ENCODE measurements around the gene GPR37.

GPR37 gene

DNA sequence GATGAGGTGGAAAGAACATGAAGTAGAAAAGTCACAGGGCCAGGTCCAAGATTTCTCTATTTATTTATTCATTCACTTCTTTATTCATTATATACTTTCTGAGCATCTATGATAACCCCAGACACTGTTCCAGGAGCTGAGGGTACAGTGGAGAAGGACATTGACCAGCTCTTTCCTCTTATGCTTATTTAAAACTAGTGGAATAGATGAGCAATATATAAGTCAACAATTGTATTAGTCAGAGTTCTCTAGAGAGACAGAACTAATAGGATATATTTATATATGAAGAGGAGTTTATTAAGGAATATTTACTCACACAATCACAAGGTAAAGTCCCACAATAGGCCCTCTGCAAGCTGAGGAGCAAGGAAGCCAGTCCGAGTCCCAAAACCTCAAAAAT, 15.0 kb upstream of the GPR37 start:
- no peak for DNase-seq (ENCODE audit: low read depth)

DNA sequence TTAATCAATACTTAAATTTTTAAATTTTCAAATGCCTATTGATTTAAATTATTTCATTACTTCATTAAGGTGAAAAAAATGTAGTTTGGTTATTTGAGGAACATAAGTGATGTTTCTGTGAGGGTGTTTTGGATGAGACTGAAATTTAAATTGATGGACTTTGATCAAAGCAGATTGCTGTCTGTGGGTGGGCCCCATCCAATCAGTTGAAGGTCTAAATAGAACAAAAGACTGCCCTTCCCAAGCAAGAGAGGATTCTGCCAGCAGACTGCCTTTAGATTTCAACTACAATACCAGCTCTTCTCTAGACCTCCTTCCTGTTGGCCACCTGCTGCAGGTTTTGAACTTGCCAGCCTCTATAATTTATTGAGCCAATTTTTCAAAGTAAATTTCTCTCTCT, 14.5 kb upstream of the GPR37 start:
- no peak for DNase-seq (ENCODE audit: low read depth)

DNA sequence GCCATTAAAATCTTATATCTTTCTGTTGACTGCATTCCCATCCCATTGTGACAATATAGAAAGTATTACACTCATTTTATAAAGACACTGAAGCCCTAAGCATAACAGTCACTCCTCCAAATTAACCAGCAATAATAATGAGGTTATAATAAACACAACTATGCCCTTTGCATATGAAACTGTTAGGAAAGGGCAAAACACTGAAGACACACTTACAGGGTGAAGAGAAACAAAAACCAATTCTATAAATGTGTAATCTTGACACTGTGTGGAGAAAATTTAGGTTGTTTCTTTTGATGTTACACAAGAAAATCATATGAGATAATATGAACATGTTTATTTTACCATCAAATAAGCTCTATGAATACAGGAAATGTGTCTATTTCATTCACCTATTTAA, 14.0 kb upstream of the GPR37 start:
- no peak for DNase-seq (ENCODE audit: low read depth)

DNA sequence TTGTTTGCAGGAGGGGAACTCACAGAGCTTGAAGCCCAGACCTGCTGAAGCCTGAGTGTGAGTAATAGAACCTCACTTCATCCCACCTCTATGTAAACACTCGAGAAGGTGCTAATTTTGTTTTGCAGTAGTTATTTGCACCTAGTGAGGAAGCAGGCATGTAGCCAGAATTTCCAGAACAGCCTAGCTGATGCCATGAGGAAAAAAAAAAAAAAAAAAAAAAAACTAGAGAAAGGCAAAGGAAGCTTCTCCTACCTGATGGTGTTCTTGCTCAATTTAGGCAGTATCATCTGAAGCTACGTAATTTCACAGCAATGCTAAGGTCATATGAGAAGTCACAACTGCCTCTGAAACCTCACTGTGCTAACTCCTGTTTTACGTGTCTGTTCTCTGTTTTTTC, 13.6 kb upstream of the GPR37 start:
- DNase-seq (ENCODE audit: low read depth) = no peak

DNA sequence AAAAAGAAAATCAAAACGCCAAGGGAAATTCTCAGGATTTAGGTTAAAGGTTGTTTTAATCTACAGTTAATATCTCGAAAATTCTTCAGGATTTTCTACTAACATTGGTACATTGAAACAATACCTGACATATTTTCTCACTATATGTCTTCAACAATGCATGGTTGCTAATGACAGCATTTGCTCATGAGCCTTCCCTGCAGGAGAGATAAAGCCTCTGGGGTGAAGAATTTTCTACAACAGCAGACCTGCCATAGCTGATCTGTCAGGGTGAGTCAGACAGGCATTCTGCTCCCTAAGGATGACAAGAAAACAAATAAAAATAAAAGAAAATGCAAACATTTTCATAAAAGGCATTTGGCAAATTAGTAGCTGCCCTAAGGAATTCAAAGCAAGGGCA, 11.7 kb upstream of the GPR37 start:
- DNase-seq (ENCODE audit: low read depth) = no peak

DNA sequence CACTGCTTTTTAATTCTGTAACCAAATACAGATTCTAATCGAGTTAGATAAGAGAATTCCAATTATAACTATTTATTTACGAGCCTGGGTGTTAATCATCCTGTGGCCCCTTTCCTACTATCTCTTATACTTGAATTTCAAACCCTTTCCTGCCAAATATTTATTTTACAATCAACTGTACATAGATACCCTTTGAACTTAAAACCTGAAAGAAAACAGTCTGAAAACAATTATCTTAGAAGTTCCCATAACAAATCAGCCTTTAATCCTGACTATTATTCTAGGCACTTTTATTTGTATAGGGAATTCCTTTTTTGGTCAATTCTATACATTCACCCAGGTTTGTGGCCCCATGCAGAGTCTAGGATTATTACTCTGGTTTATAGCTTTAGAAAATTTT, 10.6 kb upstream of the GPR37 start:
- no peak for DNase-seq (ENCODE audit: low read depth)

DNA sequence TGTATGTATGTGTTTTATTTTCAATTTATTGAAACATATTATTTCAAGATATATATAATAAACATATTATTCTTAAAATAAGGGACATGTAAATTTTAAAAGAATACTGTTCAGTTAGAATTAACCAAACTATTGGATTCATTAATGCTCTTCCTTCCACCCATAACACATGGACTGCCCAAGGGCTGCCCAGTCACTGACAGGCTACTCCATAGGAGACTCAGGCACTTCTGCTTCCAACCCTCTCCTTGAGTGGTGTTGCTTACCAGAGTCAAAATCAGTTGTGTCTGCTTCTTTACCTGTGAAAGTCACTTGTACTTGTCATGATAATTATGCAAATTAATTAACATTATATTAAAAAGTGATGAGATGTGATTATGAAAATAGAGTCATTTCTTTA, 9.8 kb upstream of the GPR37 start:
- DNase-seq (ENCODE audit: low read depth) = no peak

DNA sequence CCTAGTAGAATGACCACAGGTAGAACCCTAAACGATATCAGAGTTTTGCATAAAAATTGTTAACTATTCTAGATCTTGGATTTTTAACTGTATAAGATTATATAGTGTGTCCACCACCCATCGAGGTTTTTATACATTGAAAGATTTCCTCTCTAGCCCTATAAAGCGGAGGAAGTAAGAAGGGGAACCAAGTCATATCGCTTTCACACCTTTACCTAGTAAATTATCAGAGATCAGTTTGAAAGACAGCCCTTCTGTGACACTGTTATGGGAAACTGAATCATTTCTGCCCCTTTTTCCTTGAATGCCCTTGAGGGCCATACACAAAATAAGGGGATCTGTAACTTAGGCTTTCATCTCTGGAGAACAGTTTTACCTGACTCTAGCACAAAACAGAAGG, 8.3 kb upstream of the GPR37 start:
- DNase-seq (ENCODE audit: low read depth) = no peak

DNA sequence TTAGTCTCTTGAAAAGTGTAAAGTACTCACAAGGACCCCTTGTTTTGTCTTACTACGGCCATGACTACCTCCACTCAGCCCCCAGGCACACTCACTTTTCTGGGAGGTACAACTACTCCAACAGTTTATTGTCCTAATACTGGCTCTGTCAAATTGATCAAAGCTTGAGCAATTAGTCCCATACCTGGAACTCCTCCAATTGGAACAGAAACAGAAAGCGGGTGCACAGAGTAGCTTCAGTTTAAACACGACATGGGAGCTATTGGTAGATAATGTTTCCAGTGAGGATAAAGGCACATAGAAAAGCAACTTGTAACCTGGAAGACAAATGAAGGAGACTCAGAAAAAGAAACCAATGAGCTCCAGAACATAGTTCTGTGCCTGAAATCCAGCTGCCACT, 7.7 kb upstream of the GPR37 start:
- DNase-seq (ENCODE audit: low read depth) = no peak

DNA sequence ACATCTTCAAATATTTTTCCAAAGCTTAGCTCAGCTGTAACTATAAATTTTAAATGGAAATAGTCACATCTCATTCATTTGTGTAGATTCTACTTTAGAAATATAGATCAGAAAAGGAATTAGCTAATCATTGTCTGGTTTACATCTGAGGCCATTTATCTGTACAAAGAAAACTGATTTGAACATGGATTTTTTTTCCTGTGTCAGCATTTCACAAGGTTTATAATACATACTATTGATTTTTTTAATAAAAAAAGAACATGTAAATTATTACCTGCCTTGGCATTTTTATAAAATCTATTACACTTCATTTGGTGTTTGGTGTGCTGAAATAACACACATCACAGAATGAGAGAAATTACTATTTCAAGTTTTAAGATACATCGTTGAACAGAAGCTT, 3.5 kb upstream of the GPR37 start:
- no peak for DNase-seq (ENCODE audit: low read depth)

DNA sequence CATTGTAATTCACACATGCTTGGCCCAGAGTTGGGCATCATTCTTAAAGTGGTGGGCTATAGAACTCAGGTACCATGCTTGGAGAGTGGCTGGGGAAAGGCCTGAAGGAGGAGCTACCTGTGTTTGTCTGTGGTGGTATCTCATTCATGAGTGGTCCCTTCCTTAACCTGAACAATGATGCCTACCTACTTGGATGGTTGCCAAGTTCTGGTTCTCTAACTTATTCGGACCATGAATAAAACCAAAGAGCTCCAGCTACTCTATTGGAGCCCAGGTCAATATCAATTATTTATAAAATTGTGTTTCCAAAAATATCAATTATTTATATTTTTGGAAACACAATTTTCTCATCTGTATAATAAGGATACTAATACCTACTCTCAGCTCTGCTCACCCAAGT, 2.9 kb upstream of the GPR37 start:
- DNase-seq (ENCODE audit: low read depth) = no peak

DNA sequence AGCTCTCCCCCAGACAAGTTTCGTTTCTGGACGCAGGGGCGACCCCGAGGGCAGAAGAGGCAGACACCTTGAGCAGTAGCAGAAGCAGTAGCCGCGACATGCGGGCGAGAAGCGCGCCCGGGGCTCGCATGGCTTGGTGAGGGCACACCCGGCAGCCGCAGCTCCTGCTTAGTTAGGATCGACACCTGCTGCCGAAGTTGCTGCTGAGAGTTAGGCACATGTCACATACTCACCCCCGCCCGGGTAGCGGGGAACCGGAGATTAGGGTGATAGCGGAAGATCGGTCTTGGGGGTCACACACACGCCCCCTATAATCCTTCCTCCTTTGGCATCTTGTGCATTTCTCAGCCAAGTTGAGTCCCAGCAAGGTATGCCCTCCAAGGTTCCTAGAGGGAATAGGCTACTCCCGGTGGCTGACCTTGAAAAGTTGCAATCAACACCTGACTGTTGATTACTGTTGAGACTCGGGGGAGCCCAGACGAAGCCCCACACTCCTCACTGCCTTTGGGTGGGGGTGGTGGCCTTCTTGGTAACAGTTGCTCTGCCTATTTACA, 668 bp downstream of the GPR37 start:
- no peak for DNase-seq (ENCODE audit: low read depth)

DNA sequence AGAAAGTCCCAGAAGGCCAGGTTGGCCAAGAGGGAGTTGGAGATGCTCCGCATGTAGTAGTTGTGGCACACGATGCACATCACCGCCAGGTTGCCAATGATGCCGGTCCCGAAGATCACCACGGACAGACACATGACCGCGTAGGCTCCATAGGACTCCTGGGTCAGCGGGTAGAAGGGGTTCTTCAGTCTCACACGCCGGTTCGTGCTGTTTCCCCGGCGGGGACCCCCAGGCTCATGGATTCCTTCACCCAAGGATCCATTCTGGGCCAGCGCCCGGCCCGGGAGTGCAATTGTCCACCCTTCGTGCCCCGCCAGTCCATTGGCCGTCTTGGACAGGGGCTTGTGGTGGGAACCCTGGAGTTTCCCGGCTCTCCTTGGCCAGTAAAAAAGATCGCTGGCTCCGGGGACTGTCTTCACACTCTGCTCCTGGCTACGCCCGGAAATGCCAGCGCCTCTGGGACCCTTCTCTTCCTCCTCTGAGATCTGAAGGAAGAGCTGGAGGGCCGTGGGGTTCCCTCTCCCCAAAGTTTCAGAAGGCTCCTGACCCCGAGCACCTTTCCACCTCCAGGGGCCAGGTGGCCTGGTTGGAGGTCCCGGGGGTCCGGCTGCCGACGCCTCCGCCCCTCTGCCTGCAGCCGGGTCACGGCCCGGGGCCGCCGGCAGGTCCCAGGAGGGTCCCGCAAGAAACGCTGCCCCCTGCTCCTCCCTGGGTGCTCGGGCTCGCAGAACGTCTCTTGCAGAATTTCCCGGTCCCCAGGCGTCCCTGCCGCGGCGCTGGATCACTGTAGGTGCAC, 1.3 kb downstream of the GPR37 start:
- DNase-seq (ENCODE audit: low read depth) = no peak

DNA sequence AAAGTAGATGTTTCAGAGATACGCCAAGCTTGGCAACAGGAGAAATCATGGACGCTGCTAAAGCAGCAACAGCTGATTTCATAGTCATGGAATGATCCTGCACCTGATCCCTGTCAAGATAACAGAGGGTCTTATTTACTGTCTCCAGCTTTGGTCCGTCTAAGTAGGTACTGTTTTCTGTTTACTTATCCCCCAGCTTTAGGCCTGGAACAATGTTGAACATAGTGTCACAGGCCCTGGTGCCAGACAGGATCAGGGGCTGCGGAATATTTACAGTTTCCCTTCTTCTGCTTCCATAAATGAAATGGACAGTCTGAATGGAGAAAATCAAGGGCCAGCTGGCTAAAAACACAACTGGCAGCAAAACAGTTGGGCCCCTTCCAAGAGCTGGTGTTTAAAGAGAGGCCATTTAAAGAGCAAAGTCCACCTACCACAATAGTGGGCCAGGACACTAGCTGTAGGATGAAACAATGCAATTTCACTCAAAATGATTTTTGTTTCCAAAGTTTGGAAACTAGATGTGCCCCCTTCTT, 2.9 kb downstream of the GPR37 start:
- no peak for DNase-seq (ENCODE audit: low read depth)

DNA sequence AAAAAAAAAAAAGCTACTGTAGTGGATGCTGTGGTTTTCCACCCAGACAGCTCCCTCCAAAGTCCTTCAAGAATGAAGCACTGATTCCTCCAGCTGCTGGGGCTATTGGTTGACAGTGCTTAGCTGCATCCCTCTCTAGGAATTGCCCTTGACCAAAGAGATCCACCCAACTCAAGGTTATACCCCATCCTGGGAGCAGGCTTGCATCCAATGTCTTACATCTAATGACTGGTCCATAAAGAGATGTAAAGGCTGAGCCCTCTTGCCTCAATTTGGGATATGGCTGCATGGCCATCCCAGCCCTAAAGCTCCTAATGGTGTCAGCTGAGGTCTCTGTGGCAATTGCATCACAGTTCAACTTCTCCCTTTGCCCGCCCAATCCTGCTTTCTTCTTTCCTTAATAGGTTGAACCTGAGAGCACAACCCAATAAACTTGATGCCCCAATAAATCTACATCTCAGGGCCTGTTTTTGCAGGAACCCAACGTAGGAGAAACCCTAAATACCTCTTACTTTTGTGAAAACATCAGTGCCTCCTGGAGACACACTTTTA, 4.4 kb downstream of the GPR37 start:
- no peak for DNase-seq (ENCODE audit: low read depth)

DNA sequence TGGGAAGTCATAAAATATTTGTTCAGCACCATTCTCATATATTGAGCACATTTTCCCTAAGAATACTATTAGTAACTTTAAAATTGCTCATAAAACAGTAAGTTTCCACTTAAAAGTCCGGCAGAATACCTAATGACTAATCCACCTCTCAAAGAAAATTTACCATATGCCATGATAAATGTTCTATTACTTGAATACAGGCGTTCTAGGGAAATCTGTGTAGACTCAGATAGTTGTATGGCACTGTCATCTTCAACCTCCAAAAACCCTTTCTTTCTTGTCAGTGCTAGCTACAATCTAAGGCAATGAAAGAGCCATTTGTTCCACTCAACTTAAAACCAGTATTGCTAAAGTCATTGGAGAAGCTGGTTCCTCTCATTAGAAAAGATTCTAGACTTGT, 7.3 kb downstream of the GPR37 start:
- no peak for DNase-seq (ENCODE audit: low read depth)

DNA sequence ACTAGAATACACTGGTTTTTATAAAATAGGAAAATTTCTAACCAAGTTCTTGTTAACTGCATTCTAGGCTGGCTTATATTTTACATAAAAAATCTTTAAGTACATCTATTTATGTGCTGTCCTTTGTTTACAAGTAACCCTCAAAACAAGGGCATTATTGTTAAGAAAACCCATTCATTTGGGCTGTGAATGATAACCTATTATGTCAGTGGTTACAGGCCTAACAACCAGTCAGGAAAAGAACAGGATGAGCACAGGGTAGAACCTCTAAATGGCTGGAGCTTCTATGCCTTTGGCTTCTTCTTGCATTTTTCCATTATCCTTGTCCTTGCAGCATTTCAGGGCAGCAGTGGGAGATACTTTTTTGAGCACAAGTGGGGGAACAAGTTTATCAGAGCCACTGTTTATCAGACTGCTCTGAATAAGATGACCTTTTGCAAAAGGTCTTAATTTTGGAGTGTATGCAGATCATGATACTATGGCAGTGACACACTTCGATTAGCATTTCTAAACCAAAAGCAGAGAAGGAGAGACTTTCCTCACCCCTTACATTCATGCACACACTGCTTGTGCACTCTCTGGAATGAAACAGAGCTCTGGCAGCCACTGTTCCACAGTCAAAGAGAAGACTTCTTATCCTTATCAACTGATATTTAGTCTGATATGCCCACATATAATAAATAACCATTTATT, 10.9 kb downstream of the GPR37 start:
- no peak for DNase-seq (ENCODE audit: low read depth)

DNA sequence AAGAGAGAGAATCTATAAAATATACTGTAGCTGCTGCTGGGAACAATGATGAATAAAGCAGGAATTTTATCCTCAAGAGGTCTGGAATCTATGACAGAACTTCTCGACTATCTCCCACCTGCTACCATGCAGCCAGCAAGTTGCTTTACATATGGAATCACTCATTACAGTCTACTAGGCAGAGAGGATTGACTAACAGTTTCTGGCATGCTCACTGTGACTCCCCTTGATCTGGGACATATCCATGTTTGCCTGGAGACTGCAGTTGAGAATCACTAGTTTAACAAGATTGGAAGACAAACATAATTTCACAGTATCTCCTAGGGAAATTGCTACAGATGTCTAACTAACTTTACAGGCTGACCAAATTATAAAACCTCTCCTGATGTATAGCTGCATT, 13.3 kb downstream of the GPR37 start:
- DNase-seq (ENCODE audit: low read depth) = no peak

DNA sequence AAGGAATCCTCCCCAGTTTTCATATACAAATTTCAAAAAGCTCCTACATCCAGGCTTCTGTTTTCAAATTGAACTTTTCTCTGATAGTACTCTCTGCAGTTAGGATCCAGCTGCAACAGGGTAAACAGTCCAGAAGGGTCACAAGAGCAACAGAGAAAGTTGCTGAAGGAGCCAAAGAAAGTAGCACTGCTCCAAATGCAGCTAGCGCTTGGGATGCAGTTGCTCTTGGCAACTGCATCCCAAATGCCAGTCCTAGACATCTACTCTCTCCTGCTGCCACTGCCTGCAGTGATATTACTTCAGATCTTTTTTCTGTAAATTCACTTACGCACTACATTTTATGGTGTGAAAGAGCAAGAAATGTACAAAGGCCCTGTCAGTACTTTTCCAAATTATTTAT, 14.6 kb downstream of the GPR37 start:
- no peak for DNase-seq (ENCODE audit: low read depth)

DNA sequence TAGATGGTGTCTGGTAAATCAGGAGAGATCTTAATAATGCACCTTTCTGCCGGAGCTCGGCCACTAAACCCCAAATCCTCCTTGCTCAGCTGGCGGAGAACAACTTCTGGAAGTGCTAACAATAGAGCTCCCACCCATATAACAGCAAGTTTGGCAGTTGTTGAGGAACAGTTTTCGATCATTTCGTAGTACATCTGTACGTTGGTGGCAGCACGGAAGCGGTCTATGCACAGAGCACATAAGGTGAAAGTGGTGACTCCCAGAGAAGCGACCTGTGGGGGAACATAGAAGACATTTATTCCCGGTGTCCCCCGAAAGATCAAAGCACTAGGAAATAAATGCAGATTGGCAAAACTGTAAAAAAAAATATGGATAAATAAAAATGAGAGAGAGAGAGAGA, 18.5 kb downstream of the GPR37 start:
- DNase-seq (ENCODE audit: low read depth) = no peak

DNA sequence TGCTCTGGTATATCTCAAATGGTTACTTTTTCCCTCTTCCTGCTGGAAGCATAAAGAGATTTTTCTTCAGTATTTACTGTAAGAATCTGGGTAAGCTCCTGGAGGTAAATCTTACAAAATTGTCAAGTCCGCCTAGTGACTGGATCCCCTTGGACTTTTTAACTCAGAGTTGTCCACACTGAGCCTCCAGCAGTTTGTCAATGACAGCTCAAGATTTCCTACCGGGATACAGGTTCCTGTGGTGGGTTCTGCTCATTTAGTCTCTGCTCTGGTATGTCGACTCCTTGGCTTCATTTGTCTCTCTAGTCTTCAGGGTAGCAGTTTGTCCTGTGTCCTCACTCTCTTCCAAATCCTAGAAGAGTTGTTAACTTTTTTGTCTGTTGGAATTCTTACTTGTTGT, 27.0 kb downstream of the GPR37 start:
- DNase-seq (ENCODE audit: low read depth) = no peak

DNA sequence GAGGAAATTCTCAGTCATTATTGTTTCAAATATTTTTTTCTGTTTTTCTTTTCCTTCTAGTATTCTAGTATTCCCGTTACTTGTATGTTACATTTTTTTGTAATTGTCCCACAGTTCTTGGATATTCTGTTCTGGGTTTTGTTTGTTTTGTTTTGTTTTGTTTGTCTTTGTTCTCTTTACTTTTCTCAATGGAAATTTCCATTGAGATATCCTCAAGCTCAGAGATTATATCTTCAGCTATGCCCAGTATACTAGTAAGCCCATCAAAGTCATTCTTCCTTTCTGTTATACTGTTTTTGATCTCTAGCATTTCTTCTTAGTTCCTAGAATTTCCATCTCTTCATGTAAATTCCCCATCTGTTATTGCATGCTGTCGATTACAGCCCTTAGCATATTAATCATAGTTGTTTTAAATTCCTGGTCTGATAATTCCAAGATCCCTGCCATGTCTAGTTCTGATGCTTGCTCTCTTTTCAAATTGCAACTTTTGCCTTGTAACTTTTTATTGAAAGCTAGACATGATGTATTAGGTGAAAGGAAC, 27.8 kb downstream of the GPR37 start:
- no peak for DNase-seq (ENCODE audit: low read depth)

DNA sequence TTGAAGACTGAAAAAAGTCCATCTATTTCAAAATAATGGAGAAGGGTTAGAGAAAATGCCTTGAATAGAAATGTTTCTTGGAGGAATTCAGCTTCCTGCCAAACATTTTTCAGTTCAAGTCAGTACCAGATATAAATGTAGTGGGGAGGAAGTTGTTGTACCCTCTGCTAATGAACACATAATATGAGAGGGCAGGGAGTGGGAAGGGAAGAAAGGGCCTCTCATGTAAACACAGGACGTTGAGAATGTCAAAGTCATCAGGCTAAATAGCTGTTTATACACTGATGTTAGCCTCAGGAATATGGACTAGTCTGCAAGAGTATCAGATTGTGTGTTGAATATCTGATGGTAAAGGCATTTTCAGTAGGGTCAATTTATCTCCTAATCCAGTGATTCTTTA, 37.0 kb downstream of the GPR37 start:
- no peak for DNase-seq (ENCODE audit: low read depth)
